ENCODE data around the gene SHC3. TPM values are rescaled to one million over a fixed set of nuclear protein-coding genes. Genes with fewer than 3 reads are reported as not detected.

SHC3 gene
- total RNA-seq, 6 donors from 2014 or later: 11.0 to 22.0 (median 14.0) TPM

DNA sequence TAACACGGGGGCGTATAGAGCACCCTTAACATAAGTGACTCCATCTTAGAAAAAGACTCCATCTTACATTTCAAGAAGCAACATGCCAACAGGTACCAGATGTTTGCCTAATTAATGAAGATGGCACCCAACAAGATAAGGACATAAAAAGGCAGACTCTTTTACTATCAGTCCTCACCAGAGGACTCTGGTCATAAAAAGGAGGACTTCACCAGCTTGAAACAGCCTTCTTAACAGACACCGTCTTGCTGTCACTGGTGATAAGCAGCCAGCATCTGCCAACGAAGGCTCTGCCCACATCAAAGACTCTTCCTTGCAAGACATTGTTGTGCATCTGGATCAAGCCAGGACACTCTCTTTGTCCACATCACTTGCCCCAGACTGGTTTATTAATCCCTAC, 107.0 kb downstream of the SHC3 start:
- TF ChIP-seq EP300 (IDR thresholded peaks at IDR 0.05): no peak
- TF ChIP-seq, protein P1, sequence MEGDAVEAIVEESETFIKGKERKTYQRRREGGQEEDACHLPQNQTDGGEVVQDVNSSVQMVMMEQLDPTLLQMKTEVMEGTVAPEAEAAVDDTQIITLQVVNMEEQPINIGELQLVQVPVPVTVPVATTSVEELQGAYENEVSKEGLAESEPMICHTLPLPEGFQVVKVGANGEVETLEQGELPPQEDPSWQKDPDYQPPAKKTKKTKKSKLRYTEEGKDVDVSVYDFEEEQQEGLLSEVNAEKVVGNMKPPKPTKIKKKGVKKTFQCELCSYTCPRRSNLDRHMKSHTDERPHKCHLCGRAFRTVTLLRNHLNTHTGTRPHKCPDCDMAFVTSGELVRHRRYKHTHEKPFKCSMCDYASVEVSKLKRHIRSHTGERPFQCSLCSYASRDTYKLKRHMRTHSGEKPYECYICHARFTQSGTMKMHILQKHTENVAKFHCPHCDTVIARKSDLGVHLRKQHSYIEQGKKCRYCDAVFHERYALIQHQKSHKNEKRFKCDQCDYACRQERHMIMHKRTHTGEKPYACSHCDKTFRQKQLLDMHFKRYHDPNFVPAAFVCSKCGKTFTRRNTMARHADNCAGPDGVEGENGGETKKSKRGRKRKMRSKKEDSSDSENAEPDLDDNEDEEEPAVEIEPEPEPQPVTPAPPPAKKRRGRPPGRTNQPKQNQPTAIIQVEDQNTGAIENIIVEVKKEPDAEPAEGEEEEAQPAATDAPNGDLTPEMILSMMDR (IDR thresholded peaks at IDR 0.05): no peak
- TF ChIP-seq POLR2A (IDR thresholded peaks at IDR 0.05): no peak
- no peak for TF ChIP-seq POLR2AphosphoS5 (IDR thresholded peaks at IDR 0.05)
- Histone ChIP-seq H3K27me3 (no peaks in the 10 kb centered on the region), H3K4me3 (no peak overlapping the region), H3K4me1 (no peaks in the 10 kb centered on the region), H3K27ac (no peak overlapping the region), H3K9me3 (no peaks in the 10 kb centered on the region), H3K36me3 (peaks cover 0 to 4% (median 0%) of the 10 kb centered on the region in 4 donors)
- ATAC-seq (ENCODE audit: low FRiP score in 2 of 2) (no peak), DNase-seq (no peak)
- WGBS, 2 donors: 56 to 82% methylated on average over 4 of the region's 4 CpGs

GRCh38 chr9:89066835-89067234, 111.8 kb downstream of the SHC3 start:
- Histone ChIP-seq H3K36me3 (peaks cover 0 to 5% (median 0%) of the 10 kb centered on the region in 4 donors), H3K27me3 (no peaks in the 10 kb centered on the region), H3K4me3 (no peak overlapping the region), H3K4me1 (no peaks in the 10 kb centered on the region), H3K27ac (no peak overlapping the region), H3K9me3 (no peaks in the 10 kb centered on the region)
- TF ChIP-seq POLR2A (IDR thresholded peaks at IDR 0.05) (no peak), POLR2AphosphoS5 (IDR thresholded peaks at IDR 0.05) (no peak), EP300 (IDR thresholded peaks at IDR 0.05) (no peak)
- TF ChIP-seq, protein P1 (IDR thresholded peaks at IDR 0.05): no peak
- DNase-seq: no peak
- WGBS, 2 donors: 78 to 84% methylated on average over 4 of the region's 4 CpGs
- no peak for ATAC-seq (ENCODE audit: low FRiP score in 2 of 2)

- TF ChIP-seq POLR2A (IDR thresholded peaks at IDR 0.05): no peak
- TF ChIP-seq POLR2AphosphoS5 (IDR thresholded peaks at IDR 0.05): no peak
- TF ChIP-seq, protein P1 (IDR thresholded peaks at IDR 0.05): no peak
- TF ChIP-seq EP300 (IDR thresholded peaks at IDR 0.05): no peak
- no peak overlapping the region for H3K4me3 ChIP-seq
- 81% methylated on average over 6 of the region's 6 CpGs for WGBS, 2 donors
- ATAC-seq (ENCODE audit: low FRiP score in 2 of 2): no peak
- H3K27me3 ChIP-seq: no peaks in the 10 kb centered on the region
- no peaks in the 10 kb centered on the region for H3K4me1 ChIP-seq
- H3K36me3 ChIP-seq: peaks cover 0 to 5% (median 0%) of the 10 kb centered on the region in 4 donors
- no peak for DNase-seq
- H3K9me3 ChIP-seq: no peaks in the 10 kb centered on the region
- H3K27ac ChIP-seq: no peak overlapping the region
Measured at GRCh38 chr9:89065921-89066320, 112.7 kb downstream of the SHC3 start.

DNA sequence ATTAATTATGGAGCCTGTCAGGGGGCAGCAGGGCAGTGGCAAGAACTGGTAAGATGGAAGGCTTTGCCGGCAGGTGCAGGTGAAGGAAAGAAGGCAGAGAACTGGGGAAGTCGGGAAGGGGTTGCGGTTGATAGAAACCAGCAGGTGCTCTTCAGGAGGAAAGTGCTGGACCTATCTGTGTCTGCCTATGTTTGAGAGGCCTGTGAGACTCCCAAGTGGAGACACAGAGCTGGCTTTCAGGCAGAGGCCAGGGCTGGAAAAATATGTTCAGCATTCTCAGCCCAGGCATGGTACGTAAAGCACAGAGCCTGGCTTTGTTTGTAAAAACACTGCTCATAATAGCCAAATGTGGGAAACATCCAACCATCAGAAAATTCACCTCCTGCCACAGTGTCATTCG, 117.8 kb downstream of the SHC3 start:
- WGBS, 2 donors: 90 to 96% methylated on average over 5 of the region's 5 CpGs
- no peak overlapping the region for H3K4me3 ChIP-seq
- peaks cover 0 to 5% (median 0%) of the 10 kb centered on the region in 4 donors for H3K36me3 ChIP-seq
- DNase-seq: no peak
- ATAC-seq (ENCODE audit: low FRiP score in 2 of 2): no peak
- H3K27ac ChIP-seq: no peak overlapping the region
- H3K9me3 ChIP-seq: no peaks in the 10 kb centered on the region
- no peaks in the 10 kb centered on the region for H3K27me3 ChIP-seq
- no peaks in the 10 kb centered on the region for H3K4me1 ChIP-seq
- TF ChIP-seq EP300 (IDR thresholded peaks at IDR 0.05) (no peak), POLR2AphosphoS5 (IDR thresholded peaks at IDR 0.05) (no peak), POLR2A (IDR thresholded peaks at IDR 0.05) (no peak)
- TF ChIP-seq, protein P1 (IDR thresholded peaks at IDR 0.05): no peak

GRCh38 chr9:89059925-89060506, 118.6 kb downstream of the SHC3 start:
- Histone ChIP-seq H3K27me3 (no peaks in the 10 kb centered on the region), H3K4me3 (no peak overlapping the region), H3K36me3 (peaks cover 0 to 5% (median 0%) of the 10 kb centered on the region in 4 donors), H3K9me3 (no peaks in the 10 kb centered on the region), H3K27ac (no peak overlapping the region), H3K4me1 (no peaks in the 10 kb centered on the region)
- 86 to 89% methylated on average over 14 of the region's 15 CpGs for WGBS, 2 donors
- ATAC-seq (ENCODE audit: low FRiP score in 2 of 2): no peak
- DNase-seq: no peak
- TF ChIP-seq EP300 (IDR thresholded peaks at IDR 0.05): no peak

All from upper lobe of left lung (tissue), 6 donors.